Endometrial microvascular endothelial cells (primary cell): ENCODE data around the gene CNTN5. TPM values are rescaled to one million over a fixed set of nuclear protein-coding genes. Genes with fewer than 3 reads are reported as not detected.
"Not testable (repeated sequence)": the region's sequence is repeated elsewhere in the genome, so short reads cannot be mapped to it uniquely, and the experiment has no call there.

Experiments used
- in situ Hi-C: cut with HindIII; loops from 2 replicates; pipeline ENCODE4 v1.10.0; 2017; ENCODE audit warnings: low sequenced_read_pairs, low pct_unique_long_range_greater_than_20kb; ENCODE audit errors: inconsistent ontology term
- total RNA-seq: library from RNA; depleted of rRNA; stranded (reverse); fragments of >200 nt; gene quantifications from one replicate; pipeline ENCODE4 v1.2.3, GENCODE V29; 2015; ENCODE audit errors: inconsistent ontology term

CNTN5 gene
- total RNA-seq, 1 donor from 2014 or later, result not detected

DNA sequence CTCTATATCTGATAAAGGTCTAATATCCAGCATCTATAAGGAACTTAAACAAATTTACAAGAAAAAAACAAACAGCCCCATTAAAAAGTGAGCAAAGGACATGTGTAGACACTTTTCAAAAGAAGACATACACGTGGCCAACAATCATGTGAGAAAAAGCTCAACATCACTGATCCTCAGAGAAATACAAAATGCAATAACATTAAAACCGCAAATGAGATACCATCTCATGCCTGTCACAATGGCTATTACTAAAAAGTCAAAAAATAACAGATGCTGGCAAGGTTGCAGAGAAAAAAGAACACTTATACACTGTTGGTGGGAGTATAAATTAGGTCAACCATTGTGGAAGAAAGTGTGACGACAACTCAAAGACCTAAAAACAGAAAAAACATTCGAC, 1253.7 kb downstream of the CNTN5 start:
- in situ Hi-C loops, result not testable (repeated sequence)

DNA sequence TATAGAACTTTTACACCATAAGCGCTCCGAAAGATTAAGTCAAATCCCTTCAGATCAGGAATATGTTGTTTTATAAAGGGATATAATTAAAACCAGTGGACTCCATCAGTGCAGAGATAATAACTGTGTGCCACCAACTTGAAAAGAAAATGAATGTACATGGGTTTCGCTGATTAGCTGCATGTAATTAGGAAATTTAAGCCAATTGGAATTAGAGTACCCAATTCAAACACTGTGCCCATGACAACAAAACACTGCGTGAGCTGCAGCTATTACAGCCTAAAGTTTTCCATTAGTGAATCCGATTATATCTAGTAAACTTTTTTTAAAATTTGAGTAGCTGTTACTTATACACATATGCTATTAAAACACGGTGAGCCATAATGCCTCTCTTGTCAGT, 1274.0 kb downstream of the CNTN5 start:
- in situ Hi-C loops, result no loop called here

DNA sequence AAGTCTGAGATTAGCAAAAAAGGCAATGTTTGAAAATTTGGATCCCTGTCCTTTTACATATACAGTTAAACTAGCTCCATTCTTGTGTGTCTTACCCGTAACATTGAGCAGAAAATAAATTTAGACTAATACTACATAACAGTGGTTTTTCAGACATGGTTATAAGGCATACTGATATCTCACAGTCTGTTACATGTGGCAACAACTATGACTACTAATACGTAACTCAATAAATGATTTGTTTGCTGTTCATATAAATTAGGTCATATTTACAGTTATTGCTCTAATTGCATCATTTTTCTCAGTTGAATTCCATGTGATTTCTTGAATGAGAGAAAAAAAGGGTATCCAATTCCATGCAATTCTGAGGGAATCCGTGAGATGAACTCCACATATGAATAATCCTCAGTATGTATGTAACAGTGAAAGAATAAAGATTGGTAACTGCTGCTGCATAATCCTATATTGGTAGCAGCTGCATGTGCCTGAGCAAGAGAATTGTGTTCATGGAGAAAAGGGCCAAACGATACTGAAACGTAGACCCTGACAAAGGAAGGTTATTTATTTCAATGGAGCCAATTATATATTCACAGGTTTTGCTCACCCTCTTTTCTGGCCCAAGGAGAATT, 1275.4 kb downstream of the CNTN5 start:
- in situ Hi-C loops, result no loop called here

DNA sequence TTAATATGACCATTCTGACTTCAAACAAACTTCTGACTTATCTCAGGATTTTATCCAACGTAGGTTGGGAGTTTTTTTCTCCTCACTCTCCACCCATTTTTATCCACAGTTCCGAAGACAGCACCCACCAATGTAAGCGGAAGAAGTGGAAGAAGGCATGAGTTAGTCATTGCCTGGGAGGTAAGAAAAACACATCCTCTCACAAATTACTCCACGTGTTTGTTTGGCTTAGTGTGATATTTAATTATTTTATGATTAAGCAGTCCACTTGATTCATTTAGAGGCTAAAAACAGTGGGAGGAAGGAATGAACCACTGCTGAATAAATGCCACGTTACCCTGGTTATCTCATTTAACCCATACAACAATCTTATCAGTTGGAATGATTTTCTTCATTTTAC, 1276.8 kb downstream of the CNTN5 start:
- in situ Hi-C loops, result no loop called here

DNA sequence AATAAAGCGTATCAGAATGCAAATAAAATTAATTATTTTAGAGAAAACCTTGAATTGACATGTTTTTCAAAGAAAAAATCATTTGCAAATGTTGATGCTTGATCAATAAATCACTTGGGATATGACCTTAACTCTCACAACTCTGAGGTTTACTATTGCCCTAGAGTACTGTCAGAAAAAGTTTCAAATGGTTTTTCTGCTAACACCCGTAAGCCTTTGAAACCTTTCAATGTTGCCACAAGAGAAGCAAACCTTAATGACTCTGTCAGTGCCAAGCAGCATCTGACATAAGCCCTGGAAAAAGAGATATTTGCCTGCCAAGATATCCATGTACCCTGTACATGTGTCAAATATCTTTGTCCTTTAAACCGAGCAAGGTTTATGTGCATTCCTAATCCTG, 1282.1 kb downstream of the CNTN5 start:
- in situ Hi-C loops, result no loop called here

DNA sequence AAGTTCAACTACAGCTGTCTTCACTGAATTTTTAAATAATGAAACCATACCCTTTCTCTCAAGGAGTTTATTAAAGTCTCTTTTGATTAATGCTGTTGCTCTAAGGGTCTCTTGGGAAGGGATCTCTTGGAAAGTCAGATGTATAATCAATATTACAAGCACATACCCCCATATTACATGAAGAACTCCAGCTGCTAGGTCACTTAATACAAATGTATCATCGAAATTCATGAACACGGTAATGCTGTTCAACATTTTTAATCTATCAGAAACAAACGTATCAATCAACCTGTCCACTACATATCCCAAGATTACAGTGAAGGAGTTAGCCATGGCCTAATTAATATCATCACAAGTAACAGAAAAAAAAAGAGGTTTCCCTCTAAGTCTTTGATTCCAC, 1283.1 kb downstream of the CNTN5 start:
- in situ Hi-C loops, result no loop called here

DNA sequence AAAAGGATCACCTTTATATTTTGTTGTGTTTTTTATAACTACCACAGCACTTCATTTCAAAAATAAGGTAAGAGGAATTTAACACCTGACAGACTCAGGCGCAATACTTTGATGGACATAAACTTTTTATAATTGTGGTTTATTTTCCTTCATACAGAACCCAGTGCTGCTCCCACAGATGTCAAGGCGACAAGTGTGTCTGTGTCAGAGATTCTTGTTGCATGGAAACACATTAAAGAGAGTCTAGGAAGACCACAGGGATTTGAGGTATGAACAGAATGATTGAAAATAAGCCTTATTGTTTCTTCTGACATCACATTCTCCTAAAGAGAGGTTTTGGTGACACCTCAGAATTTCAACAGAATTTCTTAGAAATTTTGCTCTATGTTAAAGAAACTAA, 1287.5 kb downstream of the CNTN5 start:
- in situ Hi-C loops, result no loop called here

DNA sequence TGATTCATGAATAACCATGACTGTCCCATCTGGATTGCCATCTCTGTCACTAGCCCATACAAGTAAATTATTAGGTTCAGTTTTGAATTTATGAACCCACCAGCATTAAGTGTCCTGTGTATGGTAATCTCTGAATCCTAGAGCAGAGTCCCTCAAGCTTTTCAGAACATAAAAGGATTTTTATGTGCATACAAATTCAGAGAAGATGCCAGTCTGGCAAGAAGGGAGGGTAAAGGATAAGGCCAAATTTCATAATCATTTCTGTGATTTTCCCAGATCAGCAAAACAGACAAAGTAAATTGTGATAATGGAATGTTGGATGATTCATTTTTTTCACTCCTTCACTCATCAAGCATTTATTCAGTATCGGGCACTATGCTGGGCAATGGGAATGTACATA, 1295.2 kb downstream of the CNTN5 start:
- in situ Hi-C loops, result no loop called here

DNA sequence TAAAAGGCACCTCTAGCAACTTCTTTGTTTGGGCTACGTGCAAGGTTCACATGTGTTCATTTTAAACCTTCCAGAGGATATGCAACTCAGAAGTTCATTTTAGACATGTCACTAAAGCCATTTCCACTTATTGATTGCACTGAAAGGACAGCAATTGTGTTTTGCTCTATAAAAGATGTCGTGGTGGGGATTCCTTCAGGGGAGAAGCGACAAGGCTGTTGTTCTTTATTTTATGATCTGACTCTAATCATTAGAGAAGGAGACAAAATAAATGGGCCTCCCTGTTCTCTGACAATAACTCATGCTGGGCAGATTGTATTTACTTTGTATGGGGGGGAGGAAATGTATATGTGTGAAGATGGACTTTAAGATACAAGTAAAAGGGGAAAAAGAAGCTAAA, 1296.2 kb downstream of the CNTN5 start:
- in situ Hi-C loops, result no loop called here

DNA sequence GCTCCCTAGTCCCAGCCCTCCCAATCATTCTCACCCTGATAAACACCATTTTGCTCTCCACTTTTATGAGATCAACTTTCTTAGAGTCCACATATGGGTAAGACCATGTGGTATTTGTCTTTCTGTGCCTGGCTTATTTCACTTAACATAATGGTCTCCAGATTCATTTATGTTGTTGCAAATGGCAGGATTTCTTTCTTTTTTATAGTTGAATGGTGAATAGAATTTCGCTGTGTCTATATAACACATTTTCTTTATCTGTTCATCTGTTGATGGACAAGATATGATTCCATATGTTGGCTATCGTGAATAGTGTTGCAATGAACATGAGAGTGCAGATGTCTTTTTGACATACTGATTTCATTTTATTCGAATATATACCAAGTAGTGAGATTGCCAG, 1298.9 kb downstream of the CNTN5 start:
- in situ Hi-C loops, result no loop called here

DNA sequence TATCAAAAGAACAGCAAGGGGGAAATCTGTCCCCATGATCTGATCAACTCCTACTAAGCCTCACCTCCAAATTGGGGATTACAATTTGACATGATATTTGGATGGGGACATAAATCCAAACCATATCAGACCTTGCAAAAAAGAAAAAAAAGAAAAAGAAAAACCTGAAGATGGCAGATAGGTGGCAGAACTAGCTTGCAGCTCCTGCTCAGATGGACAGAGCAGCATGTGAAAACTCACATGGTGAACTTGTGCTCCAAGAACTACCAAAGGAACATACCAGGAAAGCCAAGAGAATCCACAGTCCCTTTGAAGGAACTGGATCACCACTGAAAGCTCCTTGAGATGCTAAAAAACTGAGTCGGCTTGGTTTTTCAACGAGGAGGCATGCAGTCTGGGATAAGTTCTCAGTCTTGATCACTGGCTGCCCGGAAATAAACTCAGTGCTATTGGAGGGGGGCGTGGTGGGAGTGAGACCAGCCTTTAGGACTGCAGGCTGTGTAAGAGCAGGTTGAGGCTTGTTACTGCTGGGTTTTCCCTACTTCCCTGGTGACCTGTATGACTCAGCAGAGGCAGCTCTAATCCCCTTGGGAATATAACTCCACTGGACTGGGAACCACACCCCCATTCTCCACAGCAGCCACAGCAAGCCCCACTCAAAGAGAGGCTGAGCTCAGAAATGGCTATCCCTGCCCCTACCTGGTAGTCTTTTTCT, 1308.0 kb downstream of the CNTN5 start:
- in situ Hi-C loops, result no loop called here

DNA sequence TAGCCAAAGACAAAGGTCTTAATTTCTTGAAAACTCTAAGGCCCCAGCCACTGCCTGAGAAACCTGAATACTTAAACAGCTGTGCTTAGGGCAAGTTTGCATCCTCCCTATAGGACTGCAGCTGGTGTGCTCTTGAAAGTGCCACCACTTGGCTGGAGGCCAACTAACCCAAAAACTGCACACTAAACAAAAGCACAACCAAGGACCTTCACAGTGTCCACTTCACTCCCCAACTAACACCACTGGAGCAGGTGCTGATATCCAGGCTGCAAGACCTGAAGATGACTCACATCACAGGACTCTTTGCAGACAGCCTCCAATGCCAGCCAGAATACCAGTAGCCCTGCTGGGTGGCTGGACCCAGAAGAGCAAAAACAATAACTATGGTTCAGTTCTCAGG, 1308.6 kb downstream of the CNTN5 start:
- in situ Hi-C loops, result no loop called here

DNA sequence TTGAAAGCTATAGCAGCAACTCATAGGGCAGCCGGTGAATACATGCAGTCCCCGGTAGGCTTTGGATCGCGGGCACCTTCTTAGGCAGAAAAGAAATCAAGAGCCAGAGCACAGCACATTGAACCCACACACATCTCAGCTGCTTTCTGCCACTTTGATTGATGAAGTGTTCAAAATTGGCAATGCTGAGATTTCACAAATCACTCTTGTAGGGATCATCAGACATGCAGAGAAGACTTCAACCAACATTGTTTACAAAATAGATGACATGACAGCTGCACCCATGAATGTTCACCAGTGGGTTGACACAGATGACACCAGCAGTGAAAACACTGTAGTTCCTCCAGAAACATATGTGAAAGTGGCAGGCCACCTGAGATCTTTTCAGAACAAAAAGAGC, 1316.1 kb downstream of the CNTN5 start:
- in situ Hi-C loops, result no loop called here

DNA sequence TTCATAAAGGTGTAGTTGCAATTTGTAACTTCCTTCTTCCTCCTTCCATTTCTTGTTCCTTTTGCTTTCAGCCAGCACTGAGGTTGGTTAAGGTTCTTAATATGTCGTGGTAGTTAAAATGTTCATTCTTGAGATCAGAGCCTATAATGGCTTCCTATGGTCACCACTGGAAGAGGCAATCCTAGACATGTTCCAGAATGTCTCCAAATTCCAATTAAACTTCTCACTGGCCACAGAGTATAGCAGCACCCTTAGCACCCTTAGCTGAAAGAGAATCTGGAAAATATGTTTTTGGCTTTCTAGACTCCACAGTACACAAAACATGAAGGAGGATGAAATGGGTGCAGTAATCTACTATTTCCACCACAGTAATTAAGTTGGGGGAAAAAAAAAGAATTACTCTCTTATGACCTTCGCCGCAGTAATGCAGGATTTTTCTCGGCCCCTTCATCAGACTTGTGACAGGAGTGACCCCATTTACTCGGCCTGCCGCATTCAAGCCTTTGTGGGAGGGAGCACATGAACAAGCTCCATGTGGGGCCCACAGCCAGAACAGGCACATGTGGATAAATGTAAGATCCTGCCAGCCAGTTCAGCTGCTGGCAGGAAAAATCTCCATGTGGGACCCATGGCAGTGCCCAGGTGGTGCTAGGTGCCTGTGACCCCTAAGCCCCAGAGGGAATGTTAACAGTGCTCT, 1317.5 kb downstream of the CNTN5 start:
- in situ Hi-C loops, result no loop called here

DNA sequence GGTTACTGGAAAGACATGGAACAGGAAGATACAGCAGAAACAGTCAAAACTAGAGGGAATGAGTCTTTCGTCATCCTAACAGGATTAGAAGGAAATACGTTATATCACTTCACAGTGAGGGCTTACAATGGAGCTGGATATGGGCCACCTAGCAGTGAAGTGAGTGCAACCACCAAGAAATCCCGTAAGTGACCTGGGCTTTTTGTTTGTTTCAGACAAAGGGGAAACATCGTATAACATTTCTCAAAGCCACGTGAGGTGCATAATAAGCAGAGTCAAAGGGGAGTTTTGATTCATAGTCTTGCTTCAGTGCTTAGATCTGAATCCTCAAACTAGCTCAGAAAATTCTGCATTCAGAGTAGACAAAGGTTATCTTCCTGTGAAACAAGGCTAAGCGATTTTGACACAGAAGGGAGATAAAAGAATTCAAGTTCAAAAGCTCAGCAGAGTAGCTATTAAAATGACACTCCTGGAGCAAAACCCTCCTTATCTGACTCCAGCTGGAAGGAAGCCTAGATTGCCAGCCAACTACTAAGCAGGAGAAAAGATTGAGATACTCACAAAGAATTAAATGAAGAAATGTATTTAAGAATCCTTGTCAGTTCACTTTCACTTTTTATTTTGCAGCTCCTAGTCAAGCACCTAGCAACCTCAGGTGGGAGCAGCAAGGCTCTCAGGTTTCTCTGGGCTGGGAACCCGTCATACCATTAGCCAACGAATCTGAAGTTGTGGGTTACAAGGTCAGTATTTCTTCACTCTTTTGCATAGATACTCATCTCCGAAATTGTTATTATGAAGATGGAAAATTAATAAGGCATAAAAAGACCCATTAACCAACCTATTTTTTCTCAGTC, 1319.9 kb downstream of the CNTN5 start:
- in situ Hi-C loops, result no loop called here

DNA sequence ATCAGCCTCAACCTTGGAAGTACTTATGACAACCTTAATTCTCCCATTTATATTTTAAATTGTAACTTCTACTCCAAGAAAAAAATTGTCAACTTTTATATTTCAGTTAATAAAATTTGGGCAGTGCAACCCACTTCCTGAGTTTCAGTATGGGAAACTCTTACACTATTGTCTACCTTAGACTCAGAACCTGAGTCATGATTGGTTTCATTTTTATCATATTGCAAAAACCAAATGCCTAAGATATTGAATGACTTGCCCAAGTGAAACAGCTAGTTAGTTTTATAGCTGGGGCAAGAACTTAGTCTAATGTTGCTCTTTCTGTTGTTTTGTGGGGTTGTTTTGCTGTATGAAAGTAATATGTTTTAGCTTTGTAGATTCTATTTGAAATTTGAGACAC, 1332.3 kb downstream of the CNTN5 start:
- in situ Hi-C loops, result no loop called here

DNA sequence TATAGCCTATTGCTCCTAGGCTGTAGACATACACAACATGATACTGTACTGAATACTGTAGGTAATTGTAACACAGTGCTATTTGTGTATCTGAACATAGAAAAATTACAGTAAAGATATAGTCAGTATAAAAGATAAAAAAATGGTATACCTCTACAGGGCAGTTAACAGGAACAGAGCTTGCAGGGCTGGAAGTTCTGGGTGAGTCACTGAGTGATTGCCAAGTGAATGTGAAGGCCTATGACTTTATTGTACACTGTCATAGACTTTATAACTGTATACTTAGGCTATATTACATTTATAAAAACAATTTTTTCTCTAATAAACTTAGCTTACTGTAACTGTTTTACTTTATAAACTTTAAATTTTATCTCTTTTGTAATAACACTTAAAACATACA, 1334.0 kb downstream of the CNTN5 start:
- in situ Hi-C loops, result no loop called here

DNA sequence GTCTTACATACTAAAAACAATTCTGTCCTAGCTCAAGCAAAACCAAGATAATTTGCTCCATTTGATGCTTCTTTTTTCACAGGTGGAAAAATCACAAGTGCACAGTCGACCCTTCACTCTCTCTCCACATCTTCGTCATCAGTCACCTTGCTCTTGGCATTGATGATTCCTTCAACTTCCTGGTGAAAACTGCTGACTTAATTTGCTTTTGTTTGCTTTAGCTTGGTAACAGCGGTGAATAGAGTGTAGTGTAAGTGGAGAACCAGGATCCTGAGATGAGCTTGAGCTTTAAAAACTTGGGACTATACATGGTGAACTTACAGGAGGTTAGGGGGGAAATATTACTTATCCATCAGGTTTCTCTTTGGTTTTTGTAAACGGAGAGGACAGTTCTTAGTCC, 1335.3 kb downstream of the CNTN5 start:
- in situ Hi-C loops, result no loop called here

DNA sequence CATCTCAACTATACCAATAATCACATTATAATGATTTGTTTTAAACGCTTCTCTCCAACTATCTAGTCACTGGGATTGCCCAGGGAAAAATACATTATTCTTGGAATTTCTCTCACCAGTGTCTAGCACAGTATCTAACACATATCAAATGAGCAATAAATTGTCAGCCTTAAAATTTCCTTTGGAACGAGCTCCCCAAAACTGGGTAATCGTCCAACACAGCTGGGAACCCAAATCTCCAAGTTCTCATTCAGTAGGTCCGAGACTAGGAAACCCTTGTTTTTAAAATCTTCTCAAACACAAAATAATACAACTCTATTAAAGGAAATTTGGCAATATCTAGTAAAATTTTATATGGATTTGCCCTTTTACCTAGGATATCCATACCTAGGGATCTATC, 1338.5 kb downstream of the CNTN5 start:
- in situ Hi-C loops, result no loop called here
